ENCODE results near the gene AIM2.
"Not testable (repeated sequence)": the region's sequence is repeated elsewhere in the genome, so short reads cannot be mapped to it uniquely, and the experiment has no call there.

The AIM2 gene

GRCh38 chr1:159040206-159040605 lies 36.4 kb downstream of the AIM2 start:
- DNase-seq (ENCODE audit: extremely low read depth, low read depth): no peak
- no peak for TF ChIP-seq CTCF (IDR thresholded peaks at IDR 0.05; ENCODE audit: low read depth, low read length)

- no peak for TF ChIP-seq CTCF (IDR thresholded peaks at IDR 0.05; ENCODE audit: low read depth, low read length)
Observed at GRCh38 chr1:159030877-159031447, 45.6 kb downstream of the AIM2 start.

GRCh38 chr1:159030311-159030710 lies 46.3 kb downstream of the AIM2 start:
- no peak for DNase-seq (ENCODE audit: extremely low read depth, low read depth)
- no peak for TF ChIP-seq CTCF (IDR thresholded peaks at IDR 0.05; ENCODE audit: low read depth, low read length)

More at GRCh38 chr1:159030877-159031447, 45.6 kb downstream of the AIM2 start:
- no peak for DNase-seq (ENCODE audit: extremely low read depth, low read depth)

GRCh38 chr1:159026841-159027240 lies 49.7 kb downstream of the AIM2 start:
- DNase-seq (ENCODE audit: extremely low read depth, low read depth): not testable (repeated sequence)

- DNase-seq (ENCODE audit: extremely low read depth, low read depth): no peak
- no peak for TF ChIP-seq CTCF (IDR thresholded peaks at IDR 0.05; ENCODE audit: low read depth, low read length)
Observed at GRCh38 chr1:159025043-159025442, 51.5 kb downstream of the AIM2 start.

- TF ChIP-seq CTCF (IDR thresholded peaks at IDR 0.05; ENCODE audit: low read depth, low read length): no peak
- DNase-seq (ENCODE audit: extremely low read depth, low read depth): no peak
Observed at GRCh38 chr1:159023723-159024122, 52.8 kb downstream of the AIM2 start.

GRCh38 chr1:159015440-159015909 lies 61.1 kb downstream of the AIM2 start:
- no peak for TF ChIP-seq CTCF (IDR thresholded peaks at IDR 0.05; ENCODE audit: low read depth, low read length)
- peak; percentile 38 for DNase-seq (ENCODE audit: extremely low read depth, low read depth)

GRCh38 chr1:159014851-159015250 lies 61.7 kb downstream of the AIM2 start:
- DNase-seq (ENCODE audit: extremely low read depth, low read depth): no peak
- TF ChIP-seq CTCF (IDR thresholded peaks at IDR 0.05; ENCODE audit: low read depth, low read length): no peak
